Spleen (tissue), 11 donors: Measurements from ENCODE around the gene BIN1. TPM values are rescaled to one million over a fixed set of nuclear protein-coding genes. Genes with fewer than 3 reads are reported as not detected.

Experiments
- DNase-seq: peaks from one replicate; pipeline ENCODE4 v3.0.0-alpha.2; 2020
- H3K27ac ChIP-seq, 8 donors: fragments of 200-600 bp; sonication (generic) in 7 of 8; 1 replicate in 4 of 8; 2 replicates in 4 of 8; pipeline versions ENCODE4 v1.5.0 to v1.8.0; 2016 to 2021; ENCODE audit warnings: inconsistent platforms in 4 of 8, mild to moderate bottlenecking in 4 of 8, moderate library complexity in 1 of 8
- H3K27me3 ChIP-seq, 7 donors: fragments of 200-600 bp; sonication (generic) in 6 of 7; replicated peaks in 1 of 7; 1 replicate in 4 of 7; 2 replicates in 3 of 7; pipeline versions ENCODE4 v1.5.0 to v1.8.0; 2016 to 2021; ENCODE audit warnings: inconsistent platforms in 3 of 7, mild to moderate bottlenecking in 1 of 7
- H3K36me3 ChIP-seq, 6 donors: fragments of 200-600 bp; sonication (generic) in 5 of 6; 1 replicate in 4 of 6; 2 replicates in 2 of 6; pipeline versions ENCODE4 v1.5.0 to v1.8.0; 2016 to 2021; ENCODE audit warnings: inconsistent platforms in 2 of 6
- H3K4me1 ChIP-seq, 6 donors: fragments of 200-600 bp; sonication (generic) in 5 of 6; 1 replicate in 3 of 6; 2 replicates in 3 of 6; pipeline versions ENCODE4 v1.5.0 to v1.8.0; 2016 to 2021; ENCODE audit warnings: inconsistent platforms in 3 of 6
- H3K4me3 ChIP-seq, 8 donors: fragments of 200-600 bp; sonication (generic) in 7 of 8; 1 replicate in 4 of 8; 2 replicates in 4 of 8; pipeline versions ENCODE4 v1.5.0 to v1.8.0; 2016 to 2021; ENCODE audit warnings: inconsistent platforms in 4 of 8, mild to moderate bottlenecking in 4 of 8, moderate library complexity in 2 of 8
- H3K9me3 ChIP-seq, 8 donors: fragments of 200-600 bp; sonication (generic) in 7 of 8; 1 replicate in 4 of 8; 2 replicates in 4 of 8; pipeline versions ENCODE4 v1.5.0 to v1.8.0; 2016 to 2021; ENCODE audit warnings: inconsistent platforms in 4 of 8
- POLR2A ChIP-seq, 3 donors: fragments of 450-650 bp; IDR thresholded peaks; one replicate each; pipeline ENCODE4 v1.5.1; 2017; ENCODE audit warnings: antibody characterized with exemption in 3 of 3, mild to moderate bottlenecking in 1 of 3
- POLR2AphosphoS5 ChIP-seq, 3 donors: sonication (generic); formaldehyde crosslinking; IDR thresholded peaks; one replicate each; pipeline ENCODE4 v1.5.1; 2017; ENCODE audit warnings: antibody characterized with exemption in 3 of 3
- WGBS, 5 donors: extraction: QIAGEN DNeasy Blood & Tissue Kit in 3 of 5; methylation state at CpG; one replicate each; pipeline versions ENCODE4 v1.1.5 to v1.1.7; 2013 to 2018; 5-methylcytosine and 5-hydroxymethylcytosine counted together
- intact Hi-C: fragments of 100-400 bp; cut with DNase I; formaldehyde crosslinking; loops from one replicate; pipeline ENCODE4 v1.15.0; 2023; ENCODE audit warnings: low total_unique reads
- polyA plus RNA-seq, 3 donors: library from polyadenylated mRNA; stranded (reverse); fragments of 200-250 nt; gene quantifications; one replicate each; pipeline ENCODE4 v1.2.1, GENCODE V29; 2013
- total RNA-seq, 7 donors: library from RNA; depleted of rRNA in 3 of 7; stranded (reverse); fragments of >200 nt in 3 of 7; fragmentation: NEBNext Ultra II Directional in 4 of 7; extraction: Animal tissue kit (Norgen Biotek cat#: 25700) in 4 of 7; gene quantifications; one replicate each; pipeline versions ENCODE4 v1.1.0 to v1.2.1, GENCODE V29; 2016 to 2021
- TF ChIP-seq, protein P1 (sequence below), 11 experiments: fragments of 200-600 bp in 7 of 11; fragments of 450-650 bp in 4 of 11; sonication (generic) in 4 of 11; IDR thresholded peaks in 8 of 11; conservative IDR thresholded peaks in 3 of 11; 1 replicate in 7 of 11; 2 replicates in 4 of 11; pipeline versions ENCODE4 v1.4.0 to v1.8.0; 2016 to 2021; ENCODE audit warnings: antibody characterized with exemption in 11 of 11, inconsistent platforms in 4 of 11, mild to moderate bottlenecking in 1 of 11
- donor health status: healthy with polysubstance abuse.
- donor health status: DM: no; HTN: no; CAD: no; lungs with moderate emphysema.
- donor health status: DM: no; HTN: no; CAD: no.
- donor health status: Bipolar disorder and iron deficiency.
- donor health status: healthy.
- donor health status: DM: no; HTN: no; CAD: no.
- donor health status: DM: yes; HTN: yes; CAD: no.

Gene BIN1
- total and polyA plus RNA-seq, 10 donors = 57.2 to 123 (median 70.4) TPM

DNA sequence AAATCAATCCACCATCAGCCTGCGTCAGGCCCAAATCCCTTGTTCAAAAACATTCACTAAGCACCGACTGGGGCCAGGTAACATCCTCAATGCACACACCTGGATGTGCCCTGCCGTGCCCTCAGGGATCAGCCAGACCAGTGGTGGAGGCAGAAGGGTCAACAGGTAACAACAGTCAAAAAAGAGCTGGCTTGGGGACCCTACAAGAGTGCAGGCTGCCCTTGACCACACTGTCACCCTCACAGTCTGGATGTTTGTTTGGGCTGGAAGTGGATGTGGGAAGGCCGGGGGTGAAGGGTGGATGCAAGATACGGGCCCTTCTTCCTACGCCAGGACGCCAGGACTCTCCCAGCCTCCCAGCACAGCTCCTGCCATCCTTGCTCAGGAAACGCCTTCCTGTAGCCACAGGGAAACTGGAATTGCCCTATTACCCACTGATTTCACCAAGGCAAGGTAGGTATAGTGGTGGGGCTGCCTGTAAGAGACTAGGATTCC is 2.7 kb downstream of the BIN1 start:
- Histone ChIP-seq H3K9me3 (no peaks in the 10 kb centered on the region), H3K27me3 (peaks cover 0 to 24% (median 12%) of the 10 kb centered on the region in 7 donors), H3K4me1 (peaks cover 13 to 92% (median 64%) of the 10 kb centered on the region in 6 donors), H3K4me3 (no peak overlapping the region), H3K27ac (peak overlapping the region in 3 of 8 donors; percentile 86 to 87 (median 86)), H3K36me3 (no peaks in the 10 kb centered on the region)
- intact Hi-C loops = no loop called here
- DNase-seq = peak; percentile 65
- WGBS, 5 donors = 78 to 88% (median 83%) methylated on average over 7 to 8 of the region's 8 CpGs
- TF ChIP-seq, protein P1, sequence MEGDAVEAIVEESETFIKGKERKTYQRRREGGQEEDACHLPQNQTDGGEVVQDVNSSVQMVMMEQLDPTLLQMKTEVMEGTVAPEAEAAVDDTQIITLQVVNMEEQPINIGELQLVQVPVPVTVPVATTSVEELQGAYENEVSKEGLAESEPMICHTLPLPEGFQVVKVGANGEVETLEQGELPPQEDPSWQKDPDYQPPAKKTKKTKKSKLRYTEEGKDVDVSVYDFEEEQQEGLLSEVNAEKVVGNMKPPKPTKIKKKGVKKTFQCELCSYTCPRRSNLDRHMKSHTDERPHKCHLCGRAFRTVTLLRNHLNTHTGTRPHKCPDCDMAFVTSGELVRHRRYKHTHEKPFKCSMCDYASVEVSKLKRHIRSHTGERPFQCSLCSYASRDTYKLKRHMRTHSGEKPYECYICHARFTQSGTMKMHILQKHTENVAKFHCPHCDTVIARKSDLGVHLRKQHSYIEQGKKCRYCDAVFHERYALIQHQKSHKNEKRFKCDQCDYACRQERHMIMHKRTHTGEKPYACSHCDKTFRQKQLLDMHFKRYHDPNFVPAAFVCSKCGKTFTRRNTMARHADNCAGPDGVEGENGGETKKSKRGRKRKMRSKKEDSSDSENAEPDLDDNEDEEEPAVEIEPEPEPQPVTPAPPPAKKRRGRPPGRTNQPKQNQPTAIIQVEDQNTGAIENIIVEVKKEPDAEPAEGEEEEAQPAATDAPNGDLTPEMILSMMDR (IDR thresholded peaks at IDR 0.05 in 8 of 11, conservative IDR thresholded peaks at IDR 0.05 in 3 of 11) = no peak
- TF ChIP-seq POLR2AphosphoS5 (IDR thresholded peaks at IDR 0.05) (no peak), POLR2A (IDR thresholded peaks at IDR 0.05) (no peak)

DNA sequence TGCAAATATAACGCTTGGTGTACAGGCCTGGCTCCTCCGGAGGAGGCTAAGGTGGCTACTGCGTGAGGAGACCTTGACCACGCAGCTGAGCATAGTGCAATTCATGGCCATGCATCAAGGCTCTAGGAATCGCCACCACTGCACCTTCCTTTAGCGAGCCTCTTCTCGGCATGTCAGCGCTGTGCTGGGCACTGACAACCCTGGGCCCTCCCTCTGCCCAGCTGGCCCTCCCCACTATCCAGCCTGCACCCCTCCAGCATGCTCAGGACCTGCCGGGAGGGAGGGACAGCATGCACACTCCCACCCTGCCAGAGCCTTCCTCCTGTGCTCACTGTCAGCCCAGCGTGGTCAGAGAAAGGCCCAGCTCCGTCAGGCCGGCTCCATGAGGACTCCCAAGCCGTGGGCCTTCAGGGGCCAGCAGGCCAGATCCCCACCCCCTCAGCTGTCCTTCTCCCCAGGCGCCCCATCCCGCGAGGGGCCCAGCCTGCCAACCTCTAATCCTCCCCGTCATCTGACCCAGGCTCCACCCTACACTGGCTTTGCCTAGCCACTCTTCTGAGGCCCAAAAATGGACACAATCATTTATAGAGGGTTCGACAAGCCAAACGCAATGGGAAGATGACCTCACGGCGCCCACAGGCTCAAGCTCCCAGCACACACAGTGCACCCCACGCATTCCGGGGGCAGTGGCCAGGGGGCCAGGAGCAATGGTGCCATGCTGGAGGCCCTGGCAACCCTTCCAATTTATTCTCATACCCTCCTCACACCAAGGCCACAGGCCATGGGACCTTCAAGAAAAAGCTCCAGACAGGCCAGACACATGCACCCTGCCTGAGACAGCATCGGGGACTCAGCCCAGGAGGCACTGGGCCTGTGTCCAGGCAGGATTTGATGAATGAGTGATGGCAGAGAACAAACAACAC is 3.5 kb downstream of the BIN1 start:
- TF ChIP-seq, protein P1 (IDR thresholded peaks at IDR 0.05 in 8 of 11, conservative IDR thresholded peaks at IDR 0.05 in 3 of 11) = no peak
- TF ChIP-seq POLR2AphosphoS5 (IDR thresholded peaks at IDR 0.05) (no peak), POLR2A (IDR thresholded peaks at IDR 0.05) (no peak)
- intact Hi-C loops = no loop called here
- Histone ChIP-seq H3K27me3 (peaks cover 0 to 24% (median 12%) of the 10 kb centered on the region in 7 donors), H3K27ac (no peak overlapping the region), H3K4me1 (peaks cover 13 to 92% (median 62%) of the 10 kb centered on the region in 6 donors), H3K36me3 (no peaks in the 10 kb centered on the region), H3K4me3 (no peak overlapping the region), H3K9me3 (no peaks in the 10 kb centered on the region)
- DNase-seq = peak; percentile 68
- WGBS, 5 donors = 80 to 88% (median 83%) methylated on average over 18 to 24 of the region's 24 CpGs

DNA sequence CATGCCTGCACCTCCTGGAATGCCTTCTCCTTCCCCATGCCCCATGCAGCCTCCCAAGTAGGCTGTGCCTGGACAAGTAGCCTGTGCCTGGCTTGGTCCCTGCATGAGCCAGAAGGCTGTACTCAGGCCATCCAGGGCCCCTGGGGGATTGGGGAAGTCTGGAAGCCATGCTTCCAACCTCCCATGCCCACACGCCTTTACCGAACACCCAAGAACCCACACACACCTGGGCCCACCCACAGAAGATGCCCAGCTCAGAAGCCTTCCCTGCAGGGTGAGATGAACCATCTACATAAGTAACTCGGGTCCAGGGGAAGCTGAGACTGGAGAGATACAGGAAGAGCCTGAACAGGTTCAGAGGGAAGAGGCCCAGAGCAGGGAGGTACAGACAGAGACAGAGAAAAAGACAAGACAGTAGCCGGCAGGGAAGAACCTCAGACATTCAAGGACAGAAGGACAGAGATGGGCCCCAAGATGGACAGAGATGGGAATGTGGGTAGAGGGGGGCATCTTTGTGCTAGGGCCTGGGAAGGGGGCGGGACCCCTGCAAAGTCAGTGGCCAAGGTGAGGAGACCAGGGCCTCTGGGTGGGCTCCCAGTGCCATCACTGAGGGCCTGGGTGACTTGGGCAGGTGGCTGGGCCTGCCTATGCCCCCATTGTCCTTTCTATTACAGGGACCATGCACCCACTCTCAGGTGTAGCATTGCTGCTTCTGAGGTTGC is 4.3 kb downstream of the BIN1 start:
- TF ChIP-seq, protein P1 (IDR thresholded peaks at IDR 0.05 in 8 of 11, conservative IDR thresholded peaks at IDR 0.05 in 3 of 11) = no peak
- TF ChIP-seq POLR2AphosphoS5 (IDR thresholded peaks at IDR 0.05) = no peak
- TF ChIP-seq POLR2A (IDR thresholded peaks at IDR 0.05) = no peak
- no peaks in the 10 kb centered on the region for H3K36me3 ChIP-seq
- H3K27me3 ChIP-seq = peaks cover 0 to 23% (median 12%) of the 10 kb centered on the region in 7 donors
- WGBS, 5 donors = 84 to 89% (median 85%) methylated on average over 5 of the region's 5 CpGs
- no peak overlapping the region for H3K27ac ChIP-seq
- peaks cover 8 to 90% (median 56%) of the 10 kb centered on the region in 6 donors for H3K4me1 ChIP-seq
- peak; percentile 53 for DNase-seq
- no peak overlapping the region for H3K4me3 ChIP-seq
- intact Hi-C loops = no loop called here
- H3K9me3 ChIP-seq = no peaks in the 10 kb centered on the region
